ENCODE results near the gene FAM53B.

FAM53B gene

DNA sequence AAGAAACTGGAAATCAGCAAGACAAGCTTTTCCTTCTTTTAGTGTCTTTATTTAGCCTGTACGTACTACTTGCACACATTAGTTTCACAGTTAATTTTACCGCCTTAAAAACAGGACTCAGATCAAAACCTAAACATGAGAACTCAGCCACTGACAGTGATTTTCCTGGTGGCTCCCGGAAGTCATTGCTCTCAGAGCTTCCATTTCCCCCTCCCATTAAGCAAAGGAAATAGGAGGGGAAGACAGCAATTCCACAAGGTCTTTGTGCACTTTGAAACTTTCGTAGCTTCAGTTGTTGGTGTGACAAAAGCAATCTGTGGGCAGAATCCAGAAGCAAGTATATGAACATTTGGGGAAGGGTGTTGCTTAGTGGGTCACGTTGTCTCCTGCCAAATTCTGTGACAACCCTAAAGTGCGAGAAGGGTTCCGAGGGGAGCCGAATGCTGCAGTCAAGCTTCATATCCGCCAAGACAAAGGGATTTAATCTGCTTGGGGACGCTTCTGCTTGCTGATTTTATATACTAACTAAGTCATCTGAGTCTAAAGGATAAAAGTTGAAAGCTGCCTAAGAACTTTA is 30.4 kb downstream of the FAM53B start:
- TF ChIP-seq RARB (CRISPR knock-in tag; IDR thresholded peaks at IDR 0.05), result no peak
- no peak for TF ChIP-seq ESRRG (CRISPR knock-in tag; IDR thresholded peaks at IDR 0.05)
- no peak for TF ChIP-seq SNAI2 (CRISPR knock-in tag; IDR thresholded peaks at IDR 0.05)
- TF ChIP-seq, protein P1, sequence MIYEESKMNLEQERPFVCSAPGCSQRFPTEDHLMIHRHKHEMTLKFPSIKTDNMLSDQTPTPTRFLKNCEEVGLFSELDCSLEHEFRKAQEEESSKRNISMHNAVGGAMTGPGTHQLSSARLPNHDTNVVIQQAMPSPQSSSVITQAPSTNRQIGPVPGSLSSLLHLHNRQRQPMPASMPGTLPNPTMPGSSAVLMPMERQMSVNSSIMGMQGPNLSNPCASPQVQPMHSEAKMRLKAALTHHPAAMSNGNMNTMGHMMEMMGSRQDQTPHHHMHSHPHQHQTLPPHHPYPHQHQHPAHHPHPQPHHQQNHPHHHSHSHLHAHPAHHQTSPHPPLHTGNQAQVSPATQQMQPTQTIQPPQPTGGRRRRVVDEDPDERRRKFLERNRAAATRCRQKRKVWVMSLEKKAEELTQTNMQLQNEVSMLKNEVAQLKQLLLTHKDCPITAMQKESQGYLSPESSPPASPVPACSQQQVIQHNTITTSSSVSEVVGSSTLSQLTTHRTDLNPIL (CRISPR knock-in tag; IDR thresholded peaks at IDR 0.05; ENCODE audit: low read depth), result no peak
- TF ChIP-seq ZFP30 (CRISPR knock-in tag; IDR thresholded peaks at IDR 0.05), result no peak
- no peak for TF ChIP-seq TSHZ2 (CRISPR knock-in tag; IDR thresholded peaks at IDR 0.05)
- no peak for TF ChIP-seq ZNF565 (CRISPR knock-in tag; conservative IDR thresholded peaks at IDR 0.05; ENCODE audit: low read depth)
- ATAC-seq, result no peak

- no peak for TF ChIP-seq SNAI2 (CRISPR knock-in tag; IDR thresholded peaks at IDR 0.05)
- TF ChIP-seq TSHZ2 (CRISPR knock-in tag; IDR thresholded peaks at IDR 0.05), result no peak
- no peak for TF ChIP-seq ISL1 (CRISPR knock-in tag; IDR thresholded peaks at IDR 0.05)
- TF ChIP-seq GLIS3 (CRISPR knock-in tag; IDR thresholded peaks at IDR 0.05), result no peak
- no peak for TF ChIP-seq PPARA (CRISPR knock-in tag; IDR thresholded peaks at IDR 0.05; ENCODE audit: borderline replicate concordance)
- no peak for TF ChIP-seq TCF4 (CRISPR knock-in tag; IDR thresholded peaks at IDR 0.05; ENCODE audit: borderline replicate concordance)
- TF ChIP-seq, protein P2, sequence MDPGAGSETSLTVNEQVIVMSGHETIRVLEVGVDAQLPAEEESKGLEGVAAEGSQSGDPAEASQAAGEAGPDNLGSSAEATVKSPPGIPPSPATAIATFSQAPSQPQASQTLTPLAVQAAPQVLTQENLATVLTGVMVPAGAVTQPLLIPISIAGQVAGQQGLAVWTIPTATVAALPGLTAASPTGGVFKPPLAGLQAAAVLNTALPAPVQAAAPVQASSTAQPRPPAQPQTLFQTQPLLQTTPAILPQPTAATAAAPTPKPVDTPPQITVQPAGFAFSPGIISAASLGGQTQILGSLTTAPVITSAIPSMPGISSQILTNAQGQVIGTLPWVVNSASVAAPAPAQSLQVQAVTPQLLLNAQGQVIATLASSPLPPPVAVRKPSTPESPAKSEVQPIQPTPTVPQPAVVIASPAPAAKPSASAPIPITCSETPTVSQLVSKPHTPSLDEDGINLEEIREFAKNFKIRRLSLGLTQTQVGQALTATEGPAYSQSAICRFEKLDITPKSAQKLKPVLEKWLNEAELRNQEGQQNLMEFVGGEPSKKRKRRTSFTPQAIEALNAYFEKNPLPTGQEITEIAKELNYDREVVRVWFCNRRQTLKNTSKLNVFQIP (CRISPR knock-in tag; IDR thresholded peaks at IDR 0.05; ENCODE audit: borderline replicate concordance, low read depth), result no peak
- TF ChIP-seq, protein P3, sequence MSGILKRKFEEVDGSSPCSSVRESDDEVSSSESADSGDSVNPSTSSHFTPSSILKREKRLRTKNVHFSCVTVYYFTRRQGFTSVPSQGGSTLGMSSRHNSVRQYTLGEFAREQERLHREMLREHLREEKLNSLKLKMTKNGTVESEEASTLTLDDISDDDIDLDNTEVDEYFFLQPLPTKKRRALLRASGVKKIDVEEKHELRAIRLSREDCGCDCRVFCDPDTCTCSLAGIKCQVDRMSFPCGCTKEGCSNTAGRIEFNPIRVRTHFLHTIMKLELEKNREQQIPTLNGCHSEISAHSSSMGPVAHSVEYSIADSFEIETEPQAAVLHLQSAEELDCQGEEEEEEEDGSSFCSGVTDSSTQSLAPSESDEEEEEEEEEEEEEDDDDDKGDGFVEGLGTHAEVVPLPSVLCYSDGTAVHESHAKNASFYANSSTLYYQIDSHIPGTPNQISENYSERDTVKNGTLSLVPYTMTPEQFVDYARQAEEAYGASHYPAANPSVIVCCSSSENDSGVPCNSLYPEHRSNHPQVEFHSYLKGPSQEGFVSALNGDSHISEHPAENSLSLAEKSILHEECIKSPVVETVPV (CRISPR knock-in tag; IDR thresholded peaks at IDR 0.05), result no peak
- no peak for TF ChIP-seq ZC3H10 (CRISPR knock-in tag; IDR thresholded peaks at IDR 0.05)
- no peak for TF ChIP-seq ESRRG (CRISPR knock-in tag; IDR thresholded peaks at IDR 0.05)
- no peak for TF ChIP-seq ZNF8 (CRISPR knock-in tag; IDR thresholded peaks at IDR 0.05)
- TF ChIP-seq CSDC2 (CRISPR knock-in tag; IDR thresholded peaks at IDR 0.05), result no peak
- TF ChIP-seq ZFP30 (CRISPR knock-in tag; IDR thresholded peaks at IDR 0.05), result no peak
- ATAC-seq, result no peak
Observed at GRCh38 chr10:124712704-124713407, 31.3 kb downstream of the FAM53B start.

GRCh38 chr10:124711145-124711544 is 33.0 kb downstream of the FAM53B start:
- ATAC-seq, result no peak
- TF ChIP-seq GLIS3 (CRISPR knock-in tag; IDR thresholded peaks at IDR 0.05) (no peak), TCF4 (CRISPR knock-in tag; IDR thresholded peaks at IDR 0.05; ENCODE audit: borderline replicate concordance) (no peak), ZFP3 (CRISPR knock-in tag; IDR thresholded peaks at IDR 0.05) (no peak), PPARA (CRISPR knock-in tag; IDR thresholded peaks at IDR 0.05; ENCODE audit: borderline replicate concordance) (no peak), ESRRG (CRISPR knock-in tag; IDR thresholded peaks at IDR 0.05) (no peak), CSDC2 (CRISPR knock-in tag; IDR thresholded peaks at IDR 0.05) (no peak), BACH2 (CRISPR knock-in tag; IDR thresholded peaks at IDR 0.05; ENCODE audit: borderline replicate concordance) (no peak), ZNF70 (CRISPR knock-in tag; IDR thresholded peaks at IDR 0.05) (no peak), ARNTL (CRISPR knock-in tag; IDR thresholded peaks at IDR 0.05; ENCODE audit: borderline replicate concordance, low read depth) (no peak), ZNF565 (CRISPR knock-in tag; conservative IDR thresholded peaks at IDR 0.05; ENCODE audit: low read depth) (no peak)
- TF ChIP-seq, protein P2 (CRISPR knock-in tag; IDR thresholded peaks at IDR 0.05; ENCODE audit: borderline replicate concordance, low read depth), result no peak
- TF ChIP-seq, protein P1 (CRISPR knock-in tag; IDR thresholded peaks at IDR 0.05; ENCODE audit: low read depth), result no peak
- TF ChIP-seq, protein P3 (CRISPR knock-in tag; IDR thresholded peaks at IDR 0.05), result no peak

Data from SK-N-SH treated with all-trans-retinoic acid at 6 μM for 48 hours (cell line).